ENCODE results near the gene RPL37A. TPM values are rescaled to one million over a fixed set of nuclear protein-coding genes. Genes with fewer than 3 reads are reported as not detected.
A peak's percentile ranks its signal among the peaks of the same experiment; 100 is the strongest.

RPL37A gene
- total RNA-seq, 1 donor from 2014 or later: 493 TPM

DNA sequence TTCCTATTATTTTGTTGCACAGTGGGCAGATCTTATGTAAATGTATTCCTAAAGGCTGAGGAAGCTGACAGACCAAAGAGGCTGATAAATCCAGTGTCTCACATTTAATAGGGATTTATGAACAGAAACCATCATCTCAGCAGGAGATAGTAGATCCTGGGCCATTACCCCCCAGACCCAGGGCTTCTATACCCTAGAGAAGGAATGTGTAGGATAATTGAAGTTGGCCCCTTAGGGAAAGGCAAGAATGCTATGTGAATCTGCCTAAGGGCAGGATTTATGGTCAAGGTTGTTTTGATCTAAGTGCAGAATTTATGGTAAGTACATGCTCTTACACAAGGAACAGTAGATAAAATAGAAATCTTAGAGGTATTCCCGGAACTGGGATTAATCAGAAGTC, 29.0 kb downstream of the RPL37A start:
- TF ChIP-seq, protein P1, sequence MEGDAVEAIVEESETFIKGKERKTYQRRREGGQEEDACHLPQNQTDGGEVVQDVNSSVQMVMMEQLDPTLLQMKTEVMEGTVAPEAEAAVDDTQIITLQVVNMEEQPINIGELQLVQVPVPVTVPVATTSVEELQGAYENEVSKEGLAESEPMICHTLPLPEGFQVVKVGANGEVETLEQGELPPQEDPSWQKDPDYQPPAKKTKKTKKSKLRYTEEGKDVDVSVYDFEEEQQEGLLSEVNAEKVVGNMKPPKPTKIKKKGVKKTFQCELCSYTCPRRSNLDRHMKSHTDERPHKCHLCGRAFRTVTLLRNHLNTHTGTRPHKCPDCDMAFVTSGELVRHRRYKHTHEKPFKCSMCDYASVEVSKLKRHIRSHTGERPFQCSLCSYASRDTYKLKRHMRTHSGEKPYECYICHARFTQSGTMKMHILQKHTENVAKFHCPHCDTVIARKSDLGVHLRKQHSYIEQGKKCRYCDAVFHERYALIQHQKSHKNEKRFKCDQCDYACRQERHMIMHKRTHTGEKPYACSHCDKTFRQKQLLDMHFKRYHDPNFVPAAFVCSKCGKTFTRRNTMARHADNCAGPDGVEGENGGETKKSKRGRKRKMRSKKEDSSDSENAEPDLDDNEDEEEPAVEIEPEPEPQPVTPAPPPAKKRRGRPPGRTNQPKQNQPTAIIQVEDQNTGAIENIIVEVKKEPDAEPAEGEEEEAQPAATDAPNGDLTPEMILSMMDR (IDR thresholded peaks at IDR 0.05): no peak
- Histone ChIP-seq H3K4me1 (peaks cover 5 to 15% of the 10 kb centered on the region in 2 donors), H3K9me3 (peaks cover 0 to 6% of the 10 kb centered on the region in 2 donors), H3K4me3 (no peak overlapping the region), H3K27ac (peak overlapping the region; percentile 67 to 76), H3K27me3 (no peaks in the 10 kb centered on the region), H3K36me3 (no peaks in the 10 kb centered on the region)
- DNase-seq (ENCODE audit: low spot score in 2 of 2): no peak
- intact Hi-C loops (cut with DNase I): no loop called here

DNA sequence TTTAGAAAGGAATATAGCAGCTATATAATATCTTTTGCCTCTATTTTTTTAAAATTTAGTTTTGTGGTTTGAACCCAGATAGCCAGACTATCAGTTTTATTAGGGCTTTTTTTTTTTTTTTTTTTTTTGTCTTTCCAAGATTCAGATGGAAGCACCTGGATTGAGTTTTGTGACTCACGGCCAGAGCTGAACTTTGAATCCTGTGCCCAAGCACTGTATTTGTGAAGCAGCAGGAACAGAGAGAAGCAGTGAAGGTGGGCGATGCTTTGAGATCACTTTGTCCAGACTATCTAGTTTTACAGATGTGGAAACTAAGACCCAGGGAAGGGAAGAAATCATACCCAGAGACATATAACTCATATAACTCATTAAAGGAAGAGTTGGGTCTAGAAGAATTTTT, 33.9 kb downstream of the RPL37A start:
- Histone ChIP-seq H3K27me3 (no peaks in the 10 kb centered on the region), H3K27ac (peak overlapping the region; percentile 91 to 93), H3K4me3 (no peak overlapping the region), H3K36me3 (no peaks in the 10 kb centered on the region), H3K9me3 (no peaks in the 10 kb centered on the region), H3K4me1 (peaks cover 12 to 30% of the 10 kb centered on the region in 2 donors)
- intact Hi-C loops (cut with DNase I): loop anchor here (1.0 kb wide), 1 partner anchor 13 kb away; no protein-coding TSS in a partner anchor
- TF ChIP-seq, protein P1 (IDR thresholded peaks at IDR 0.05): no peak
- peak in 1 of 2 donors; percentile 42 for DNase-seq (ENCODE audit: low spot score in 2 of 2)

DNA sequence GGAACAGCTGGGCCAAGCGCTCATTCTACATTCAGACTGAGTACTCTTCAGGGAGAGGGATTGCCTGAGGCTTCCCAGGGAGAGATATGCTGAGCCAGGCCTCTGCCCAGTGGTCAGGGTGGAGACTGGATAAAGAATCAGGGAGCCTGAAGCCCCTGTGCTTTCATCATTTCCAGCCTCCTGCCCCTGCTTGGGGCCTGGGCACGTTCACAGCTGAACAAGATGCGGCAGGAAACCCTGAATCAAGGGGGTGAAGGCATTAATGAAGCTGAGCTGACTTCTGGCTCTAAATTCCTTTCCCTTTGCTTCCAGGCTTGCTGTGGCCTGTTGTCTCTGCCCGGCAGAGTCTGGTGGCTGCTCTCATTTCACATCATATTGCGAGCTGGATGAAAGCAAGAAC, 35.0 kb downstream of the RPL37A start:
- peak in 1 of 2 donors; percentile 38 for DNase-seq (ENCODE audit: low spot score in 2 of 2)
- H3K27ac ChIP-seq: peak overlapping the region; percentile 91 to 93
- H3K4me1 ChIP-seq: peaks cover 12 to 30% of the 10 kb centered on the region in 2 donors
- TF ChIP-seq, protein P1 (IDR thresholded peaks at IDR 0.05): no peak
- no peaks in the 10 kb centered on the region for H3K9me3 ChIP-seq
- intact Hi-C loops (cut with DNase I): loop anchor here (2.0 kb wide), 2 partner anchors 21 to 103 kb away; no protein-coding TSS in a partner anchor
- no peak overlapping the region for H3K4me3 ChIP-seq
- no peaks in the 10 kb centered on the region for H3K27me3 ChIP-seq
- H3K36me3 ChIP-seq: no peaks in the 10 kb centered on the region

DNA sequence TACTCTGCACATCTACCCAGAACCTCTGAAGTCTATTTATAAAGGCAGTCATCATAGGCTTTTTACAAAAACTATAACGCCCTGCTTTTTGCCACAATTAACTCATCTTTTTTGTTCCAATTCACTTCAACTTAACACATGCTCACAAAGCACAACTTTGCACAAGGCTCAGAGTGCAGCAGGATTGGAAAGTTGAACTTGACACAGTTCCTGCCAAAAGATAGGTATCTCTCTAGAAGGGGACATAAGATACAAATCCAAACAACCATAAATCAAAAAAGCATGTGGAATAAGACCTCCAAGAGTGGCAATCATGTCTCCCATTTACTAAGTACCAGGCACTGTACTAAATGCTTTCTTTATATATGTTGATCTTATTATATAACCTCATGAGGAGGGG, 36.2 kb downstream of the RPL37A start:
- no peaks in the 10 kb centered on the region for H3K9me3 ChIP-seq
- H3K27me3 ChIP-seq: no peaks in the 10 kb centered on the region
- H3K4me3 ChIP-seq: no peak overlapping the region
- peak overlapping the region; percentile 91 to 93 for H3K27ac ChIP-seq
- H3K4me1 ChIP-seq: peaks cover 15 to 31% of the 10 kb centered on the region in 2 donors
- DNase-seq (ENCODE audit: low spot score in 2 of 2): peak in 1 of 2 donors; percentile 42
- intact Hi-C loops (cut with DNase I): loop anchor here (1.0 to 2.0 kb wide), 3 partner anchors 20 to 102 kb away; no protein-coding TSS in a partner anchor
- TF ChIP-seq, protein P1 (IDR thresholded peaks at IDR 0.05): no peak
- no peaks in the 10 kb centered on the region for H3K36me3 ChIP-seq

DNA sequence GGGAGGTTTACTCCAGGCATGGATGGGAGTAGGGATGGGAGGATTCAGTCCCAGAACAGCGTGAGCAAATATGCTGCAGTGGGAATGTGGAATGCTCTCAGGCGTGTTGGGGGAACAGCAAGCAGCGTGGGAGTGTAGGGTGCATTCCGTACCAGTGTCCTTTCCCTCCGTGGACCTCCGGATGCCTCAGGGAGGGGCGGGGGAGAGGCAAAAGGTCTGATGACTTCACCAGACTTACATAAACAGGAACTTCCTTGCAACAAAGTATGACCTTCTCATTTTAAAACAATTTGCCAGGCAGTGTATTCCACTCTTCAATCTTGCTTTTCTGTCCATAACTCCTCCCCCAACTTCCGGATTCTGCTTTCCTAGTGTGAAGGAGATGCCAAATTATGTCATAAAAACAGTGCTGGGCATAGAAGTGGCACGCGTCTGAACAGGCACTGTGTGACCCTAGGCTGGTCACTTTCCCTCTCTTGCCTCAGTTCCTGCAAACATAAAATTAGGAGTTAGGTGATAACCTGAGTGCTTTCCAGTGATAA, 36.9 kb downstream of the RPL37A start:
- H3K27me3 ChIP-seq: no peaks in the 10 kb centered on the region
- TF ChIP-seq, protein P1 (IDR thresholded peaks at IDR 0.05): no peak
- H3K4me3 ChIP-seq: no peak overlapping the region
- H3K9me3 ChIP-seq: no peaks in the 10 kb centered on the region
- H3K36me3 ChIP-seq: no peaks in the 10 kb centered on the region
- H3K27ac ChIP-seq: peak overlapping the region; percentile 91 to 93
- intact Hi-C loops (cut with DNase I): loop anchor here (1.0 to 2.0 kb wide), 3 partner anchors 19 to 101 kb away; no protein-coding TSS in a partner anchor
- peak in 1 of 2 donors; percentile 94 for DNase-seq (ENCODE audit: low spot score in 2 of 2)
- peaks cover 22 to 39% of the 10 kb centered on the region in 2 donors for H3K4me1 ChIP-seq
